Astrocyte of the spinal cord (primary cell): ENCODE results near the gene KCNQ1.

Experiments used
- DNase-seq: peaks from one replicate; pipeline ENCODE4 v3.0.0; 2011; ENCODE audit warnings: low read depth, low spot score
- H3K4me3 ChIP-seq: 2 replicates; pipeline ENCODE4 v1.5.1; 2011; ENCODE audit warnings: low read depth, mild to moderate bottlenecking, low read length, moderate library complexity
- in situ Hi-C: cut with HindIII; loops from 2 replicates; pipeline ENCODE4 v1.10.0; 2017; ENCODE audit warnings: low sequenced_read_pairs
- TF ChIP-seq, protein P1 (sequence below): IDR thresholded peaks from 2 replicates; pipeline ENCODE4 v1.5.1; 2012; ENCODE audit warnings: low read depth, mild to moderate bottlenecking, low read length, inconsistent platforms

The KCNQ1 gene

DNA sequence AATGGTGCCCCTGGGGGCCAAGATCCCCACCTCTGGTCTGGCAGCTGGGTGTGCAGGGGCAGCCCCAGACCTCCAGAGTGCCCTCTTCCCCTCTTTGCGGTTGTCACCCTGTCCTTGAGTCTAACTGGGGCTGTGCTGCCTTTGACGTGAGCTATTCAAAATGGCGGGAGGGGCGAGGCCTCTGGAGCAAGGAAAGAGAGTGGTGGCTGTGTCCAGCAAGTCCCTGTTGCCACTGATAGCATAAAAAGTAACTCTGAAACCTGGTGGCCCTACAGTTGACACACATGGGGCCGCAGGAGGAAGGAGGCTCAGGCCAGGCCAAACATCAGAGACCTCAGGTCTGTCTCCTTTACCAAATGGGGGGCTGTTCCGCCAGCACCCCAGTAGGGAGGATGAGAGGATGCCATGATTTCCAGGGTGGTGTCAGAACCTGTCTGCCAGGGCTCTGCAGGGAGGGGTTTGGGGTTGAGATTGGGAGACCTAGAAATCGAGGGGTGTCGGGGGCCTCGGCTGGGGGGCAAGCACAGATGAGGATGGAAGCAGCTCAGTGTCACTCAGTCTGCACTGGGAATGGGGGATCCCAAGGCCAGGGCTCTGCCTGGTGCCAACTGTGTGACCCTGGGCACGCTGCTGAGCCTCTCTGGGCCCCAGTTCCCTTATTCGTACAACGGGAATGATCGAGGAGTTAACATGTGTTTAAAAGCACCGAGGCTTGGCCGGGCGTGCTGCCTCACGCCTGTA, 304.2 kb downstream of the KCNQ1 start:
- no peak for DNase-seq
- TF ChIP-seq, protein P1, sequence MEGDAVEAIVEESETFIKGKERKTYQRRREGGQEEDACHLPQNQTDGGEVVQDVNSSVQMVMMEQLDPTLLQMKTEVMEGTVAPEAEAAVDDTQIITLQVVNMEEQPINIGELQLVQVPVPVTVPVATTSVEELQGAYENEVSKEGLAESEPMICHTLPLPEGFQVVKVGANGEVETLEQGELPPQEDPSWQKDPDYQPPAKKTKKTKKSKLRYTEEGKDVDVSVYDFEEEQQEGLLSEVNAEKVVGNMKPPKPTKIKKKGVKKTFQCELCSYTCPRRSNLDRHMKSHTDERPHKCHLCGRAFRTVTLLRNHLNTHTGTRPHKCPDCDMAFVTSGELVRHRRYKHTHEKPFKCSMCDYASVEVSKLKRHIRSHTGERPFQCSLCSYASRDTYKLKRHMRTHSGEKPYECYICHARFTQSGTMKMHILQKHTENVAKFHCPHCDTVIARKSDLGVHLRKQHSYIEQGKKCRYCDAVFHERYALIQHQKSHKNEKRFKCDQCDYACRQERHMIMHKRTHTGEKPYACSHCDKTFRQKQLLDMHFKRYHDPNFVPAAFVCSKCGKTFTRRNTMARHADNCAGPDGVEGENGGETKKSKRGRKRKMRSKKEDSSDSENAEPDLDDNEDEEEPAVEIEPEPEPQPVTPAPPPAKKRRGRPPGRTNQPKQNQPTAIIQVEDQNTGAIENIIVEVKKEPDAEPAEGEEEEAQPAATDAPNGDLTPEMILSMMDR: no peak
- in situ Hi-C loops: no loop called here
- H3K4me3 ChIP-seq: no peak overlapping the region

GRCh38 chr11:2750101-2750681, 305.4 kb downstream of the KCNQ1 start:
- no peak overlapping the region for H3K4me3 ChIP-seq

DNA sequence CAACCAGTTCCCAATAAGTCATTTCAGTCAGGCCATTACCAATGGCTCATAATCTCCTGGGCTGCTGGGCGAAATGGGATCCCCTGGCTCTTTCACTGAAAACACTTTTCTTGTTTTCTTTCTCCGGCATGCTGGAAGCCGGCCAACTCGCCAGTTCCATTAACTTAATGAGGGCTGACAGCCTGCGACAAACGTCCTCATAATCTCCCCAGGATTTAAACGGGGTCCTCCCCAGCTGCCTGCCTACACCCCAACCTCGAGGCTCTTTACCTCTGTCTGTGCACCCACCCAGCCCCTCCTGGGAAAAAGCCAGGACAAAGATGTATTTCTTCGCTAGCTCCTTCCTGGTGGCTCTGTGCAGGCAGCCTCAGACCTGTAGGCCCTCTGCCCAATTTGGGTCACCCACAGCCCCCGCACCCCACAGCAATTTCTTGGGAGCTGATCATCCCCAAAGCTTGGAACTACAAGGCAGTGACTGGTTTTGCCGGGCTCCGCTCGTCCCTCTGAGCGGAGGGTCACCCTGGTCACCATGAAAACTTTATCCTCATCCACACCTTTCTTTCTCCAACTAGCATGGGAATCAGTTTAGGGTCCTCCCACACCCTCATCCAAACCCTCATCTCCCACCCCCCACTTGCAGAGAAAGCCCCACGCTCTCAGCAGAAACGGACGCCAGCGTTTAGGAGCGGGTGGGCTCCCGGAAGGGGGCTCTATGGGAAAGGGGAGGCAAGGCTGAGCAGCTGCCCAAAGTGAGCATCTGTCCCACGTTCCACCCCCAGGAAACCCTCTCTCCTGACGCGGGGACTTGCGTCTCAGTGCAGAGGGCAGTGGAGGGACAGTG, 306.1 kb downstream of the KCNQ1 start:
- TF ChIP-seq, protein P1: no peak
- DNase-seq: no peak
- in situ Hi-C loops: no loop called here
- no peak overlapping the region for H3K4me3 ChIP-seq

More at GRCh38 chr11:2750101-2750681, 305.4 kb downstream of the KCNQ1 start:
- TF ChIP-seq, protein P1: no peak
- no peak for DNase-seq
- in situ Hi-C loops: no loop called here

DNA sequence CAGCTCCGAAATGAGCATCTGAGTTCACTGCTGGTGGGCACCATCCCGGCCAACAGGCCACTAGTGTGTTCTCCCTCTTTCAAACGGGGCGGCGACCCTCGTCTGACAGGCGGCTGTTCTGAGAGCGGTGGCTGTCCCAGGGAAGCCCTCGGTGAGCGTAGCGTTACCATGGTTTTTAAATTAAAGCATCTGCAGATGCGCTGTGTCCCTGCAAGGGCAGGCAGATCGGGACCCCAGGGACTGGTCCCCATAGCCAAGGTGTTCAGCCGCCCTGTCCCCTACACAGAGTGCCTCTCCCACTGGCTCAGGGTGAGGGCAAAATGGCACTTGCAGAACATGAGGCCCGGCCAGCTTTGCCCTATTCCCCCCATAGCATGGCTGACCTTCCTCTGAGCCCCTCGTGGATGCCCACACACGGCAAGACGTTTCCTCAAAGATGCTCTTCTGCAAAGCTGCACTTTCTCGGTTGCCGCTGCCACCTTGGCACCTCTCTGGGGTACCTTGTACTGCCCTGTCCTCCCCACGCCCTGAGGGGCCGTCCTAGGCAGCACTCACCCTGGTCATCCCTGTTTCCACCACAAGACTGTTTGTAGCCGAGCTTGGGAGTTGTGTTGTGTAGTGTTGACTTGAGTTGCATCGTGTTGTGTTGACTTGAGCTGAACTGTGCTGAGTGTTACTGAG, 306.9 kb downstream of the KCNQ1 start:
- DNase-seq: no peak
- in situ Hi-C loops: no loop called here
- TF ChIP-seq, protein P1: no peak
- H3K4me3 ChIP-seq: no peak overlapping the region

DNA sequence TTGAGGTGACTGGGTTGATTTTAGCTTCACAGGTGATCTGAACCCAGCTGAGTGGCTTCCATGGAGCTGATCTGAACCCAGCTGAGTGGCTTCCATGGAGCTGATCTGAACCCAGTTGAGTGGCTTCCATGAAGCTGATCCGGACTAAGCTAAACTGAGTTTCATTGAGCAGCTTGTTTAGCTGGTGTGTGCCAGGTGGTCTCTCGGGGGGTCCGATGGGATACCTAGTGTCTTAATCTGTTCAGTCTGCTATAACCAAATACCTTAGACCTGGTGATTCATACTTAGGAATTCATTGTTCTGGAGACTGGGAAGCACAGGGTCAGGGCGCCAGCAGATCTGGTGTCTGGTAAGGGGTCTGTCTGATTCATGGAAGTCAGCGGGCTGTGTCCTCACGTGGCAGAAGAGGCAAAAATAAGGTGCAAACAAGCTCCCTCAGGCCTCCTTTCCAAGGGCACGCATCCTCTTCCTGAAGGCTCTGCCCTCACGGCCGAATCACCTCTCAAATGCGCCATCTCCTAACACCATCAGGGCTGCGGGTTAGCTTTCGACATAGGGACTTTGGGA, 307.5 kb downstream of the KCNQ1 start:
- H3K4me3 ChIP-seq: no peak overlapping the region
- in situ Hi-C loops: no loop called here
- TF ChIP-seq, protein P1: no peak
- DNase-seq: peak; percentile 41

DNA sequence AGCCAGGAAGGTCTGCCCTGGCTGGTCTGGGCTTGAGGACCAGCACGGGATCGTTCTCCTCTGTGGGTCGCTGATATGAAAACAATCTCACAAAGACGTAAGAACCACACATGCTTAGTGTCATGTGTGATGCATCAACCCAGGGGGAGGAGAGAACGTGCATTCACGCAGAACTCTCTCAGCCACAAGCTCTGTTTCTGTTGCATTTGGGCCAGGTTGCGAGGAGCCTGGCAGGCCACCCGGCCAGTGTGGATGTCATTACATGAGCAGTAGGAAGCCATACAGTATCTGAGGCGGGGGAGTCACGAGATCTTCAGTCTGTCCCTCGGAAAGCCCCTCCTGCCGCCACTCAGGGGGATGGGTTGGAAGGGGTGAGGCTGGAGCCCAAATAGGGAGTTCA, 308.1 kb downstream of the KCNQ1 start:
- TF ChIP-seq, protein P1: no peak
- peak; percentile 19 for DNase-seq
- H3K4me3 ChIP-seq: no peak overlapping the region
- in situ Hi-C loops: no loop called here
